Endothelial cell of hepatic sinusoid (primary cell): ENCODE results near the gene FAR1.
"Not testable (repeated sequence)": the region's sequence is repeated elsewhere in the genome, so short reads cannot be mapped to it uniquely, and the experiment has no call there.

Experiments
- in situ Hi-C: cut with HindIII; loops from 2 replicates; pipeline ENCODE4 v1.10.0; 2017; ENCODE audit warnings: low sequenced_read_pairs

The FAR1 gene

DNA sequence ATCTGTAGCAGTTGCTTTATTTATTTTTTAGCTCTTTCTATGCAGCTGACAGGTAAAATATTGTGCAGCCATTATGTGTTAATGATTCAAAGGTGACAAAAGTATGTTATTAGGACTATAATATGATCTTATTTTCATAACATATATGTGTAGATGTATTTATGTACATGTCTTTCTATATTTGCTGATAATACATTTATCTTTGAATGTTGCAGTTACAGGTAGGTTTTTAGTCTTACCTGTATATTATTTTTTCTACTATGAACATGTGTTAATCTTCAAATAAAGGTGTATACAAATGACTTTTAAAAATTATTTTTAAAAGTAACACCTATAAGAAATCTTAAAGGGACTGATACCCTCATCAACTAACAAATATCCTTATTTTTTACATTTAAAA, 33.6 kb downstream of the FAR1 start:
- in situ Hi-C loops = no loop called here

DNA sequence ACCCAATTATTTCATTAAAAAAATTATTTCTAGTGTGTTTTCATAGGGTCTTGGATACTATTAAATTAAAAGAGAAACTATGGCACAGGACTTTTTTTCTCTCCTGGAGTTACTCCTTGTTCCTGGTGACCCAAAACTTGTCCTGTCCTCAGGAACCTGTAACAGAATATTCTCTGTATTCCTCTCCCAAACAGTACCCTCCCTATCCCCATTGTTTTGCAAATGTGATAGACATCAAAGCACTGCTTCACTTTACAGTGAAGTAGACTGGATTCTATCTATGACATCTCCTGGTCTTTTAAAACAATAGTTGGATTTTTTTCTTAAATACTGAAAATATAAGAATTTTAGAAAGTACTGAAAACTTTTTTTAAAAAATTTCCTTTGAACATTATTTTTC, 37.2 kb downstream of the FAR1 start:
- in situ Hi-C loops = no loop called here

DNA sequence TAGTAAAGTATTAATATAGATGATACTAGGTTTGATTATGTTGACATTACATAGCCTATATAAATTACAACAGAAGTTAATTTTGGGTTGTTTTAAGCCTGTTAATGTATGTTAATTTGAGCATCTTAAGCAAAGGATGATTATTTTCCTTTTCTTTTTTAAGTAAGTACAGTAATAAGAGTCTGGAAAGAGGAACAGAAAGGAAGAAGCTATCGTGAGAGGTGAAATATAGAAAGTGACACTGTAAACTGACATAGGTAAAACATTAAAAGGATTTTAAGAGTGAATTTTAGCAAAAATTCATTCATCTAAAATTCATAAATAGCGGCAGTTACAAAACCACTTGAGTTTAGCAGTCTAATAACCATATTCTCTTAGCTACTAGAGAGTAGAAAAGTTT, 45.5 kb downstream of the FAR1 start:
- in situ Hi-C loops = loop anchor here (5.0 kb wide), 1 partner anchor 42 kb away; no protein-coding TSS in a partner anchor

DNA sequence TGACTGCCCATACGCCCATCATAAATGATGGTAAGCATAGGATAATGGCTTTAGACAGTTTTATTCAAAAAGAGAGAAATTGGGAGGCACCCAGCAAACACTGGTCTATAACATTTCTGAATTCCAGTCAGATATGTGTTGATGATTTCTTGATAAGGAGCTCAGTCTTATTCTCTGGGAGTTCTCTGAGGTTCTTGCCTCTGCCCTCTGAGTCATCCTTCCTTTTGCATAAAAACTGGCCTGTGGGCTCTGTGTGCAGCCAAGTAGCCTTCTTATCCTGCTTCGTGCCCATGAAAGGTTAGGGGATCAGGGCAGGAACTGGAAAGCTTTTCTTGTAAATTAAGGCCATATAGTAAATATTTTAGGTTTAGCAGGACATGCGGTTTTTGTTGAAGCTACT, 48.9 kb downstream of the FAR1 start:
- in situ Hi-C loops = no loop called here

DNA sequence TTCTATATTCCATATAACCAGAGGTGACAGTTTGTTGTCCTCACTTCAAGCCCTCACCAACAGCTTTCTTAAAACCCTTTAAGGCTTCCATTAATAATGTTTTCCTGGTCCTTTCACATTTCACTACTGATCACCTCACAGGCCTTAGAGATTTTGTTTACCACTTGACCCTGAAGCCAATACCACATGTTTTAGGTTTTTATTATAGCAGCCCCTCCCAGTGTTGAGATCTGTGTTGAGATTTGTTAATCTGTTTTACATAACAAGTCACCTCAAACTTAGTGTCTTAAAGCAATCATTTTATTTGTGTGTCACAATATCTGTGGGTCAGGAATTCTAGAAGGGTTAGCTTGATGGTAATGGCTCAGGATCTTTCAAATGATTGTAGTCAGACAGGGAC, 49.9 kb downstream of the FAR1 start:
- in situ Hi-C loops = no loop called here

DNA sequence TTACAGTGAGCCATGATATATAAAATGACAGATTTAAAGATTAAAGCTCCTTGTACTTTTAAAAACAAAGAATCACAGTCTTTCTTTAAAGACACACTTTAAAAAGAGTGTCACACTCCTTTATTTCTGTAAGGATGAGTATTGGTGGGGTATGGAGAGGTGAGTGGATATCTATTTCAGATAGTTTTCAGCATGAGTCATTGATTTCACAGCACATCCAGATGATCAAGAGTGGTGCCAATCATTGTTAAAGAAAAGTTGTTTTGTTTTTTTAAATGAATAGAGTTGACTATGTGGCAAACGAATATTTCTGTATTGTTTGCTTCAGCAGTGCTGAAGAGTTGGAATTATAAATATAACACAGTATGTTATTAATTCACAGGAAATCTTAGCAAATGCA, 52.5 kb downstream of the FAR1 start:
- in situ Hi-C loops = no loop called here

DNA sequence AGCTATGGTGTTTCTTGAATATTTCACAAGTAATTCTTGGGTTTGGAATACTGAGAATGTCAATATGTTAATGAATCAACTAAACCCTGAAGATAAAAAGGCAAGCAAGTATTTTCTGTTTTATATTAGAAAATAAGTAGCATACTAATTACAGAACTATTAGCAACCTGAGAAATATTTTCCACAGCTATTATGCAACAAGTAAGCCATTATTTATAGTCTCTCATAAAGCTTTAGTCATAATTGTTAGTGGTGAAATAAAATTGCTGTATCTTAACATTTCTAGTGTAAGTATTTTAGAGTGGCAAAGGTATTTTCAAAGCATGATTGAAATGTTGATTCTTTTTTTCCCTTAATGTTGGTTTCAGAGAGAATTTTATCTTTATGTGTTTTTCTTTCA, 53.3 kb downstream of the FAR1 start:
- in situ Hi-C loops = no loop called here

DNA sequence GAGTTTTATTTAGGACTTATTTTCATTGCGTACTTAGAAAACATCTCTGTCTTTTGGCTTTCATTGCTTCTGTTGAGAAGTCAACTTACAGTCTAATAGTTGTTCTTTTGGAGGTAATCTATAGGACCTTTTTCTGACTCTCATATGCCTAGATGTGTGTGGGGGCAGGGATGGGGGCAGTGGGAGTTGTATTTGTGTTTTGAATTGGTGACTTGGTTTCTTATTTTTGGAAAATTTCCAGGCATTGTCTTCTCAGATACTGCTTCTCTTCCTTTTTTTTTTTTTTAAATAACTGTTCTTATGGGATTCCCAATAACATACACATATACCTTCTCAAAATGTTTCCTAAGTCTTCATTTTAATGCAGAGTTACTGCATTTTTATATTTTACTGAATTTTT, 58.0 kb downstream of the FAR1 start:
- in situ Hi-C loops = no loop called here

DNA sequence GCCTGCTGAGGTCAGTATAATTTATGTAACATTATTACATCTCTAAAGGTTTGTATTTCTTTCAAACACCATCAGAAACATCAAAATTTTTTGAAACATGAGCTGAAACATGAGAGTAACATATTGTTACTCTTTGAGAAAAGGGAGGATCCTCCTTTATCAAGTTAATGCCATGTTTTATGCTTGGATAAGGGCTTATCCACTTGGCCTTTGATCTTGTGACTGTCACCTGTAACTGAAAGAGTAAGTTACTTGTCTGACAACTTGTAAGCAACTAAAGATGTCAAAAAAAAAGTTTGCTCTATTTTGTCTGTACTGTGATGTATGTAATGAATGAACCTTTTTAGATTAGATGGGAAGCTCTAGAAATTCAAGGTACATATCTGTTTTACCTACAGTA, 59.6 kb downstream of the FAR1 start:
- in situ Hi-C loops = no loop called here

DNA sequence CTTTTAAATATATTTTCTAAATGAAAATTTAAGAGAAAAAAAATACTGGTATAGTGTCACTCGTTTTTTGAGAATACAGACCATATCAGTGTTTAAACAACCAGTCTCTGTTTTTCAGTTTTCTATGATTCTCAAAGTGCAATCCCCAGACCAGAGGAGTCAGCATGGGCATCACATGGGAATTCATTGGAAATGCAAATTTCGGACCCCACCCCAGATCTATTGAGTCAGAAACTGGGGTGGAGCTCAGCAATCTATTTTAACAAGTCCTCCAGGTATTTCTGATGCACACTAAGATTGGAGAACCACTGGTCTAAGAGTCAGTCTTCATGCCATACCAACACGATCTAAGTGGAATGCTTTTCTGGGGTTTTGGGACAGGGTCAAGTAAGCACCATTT, 66.1 kb downstream of the FAR1 start:
- in situ Hi-C loops = no loop called here

DNA sequence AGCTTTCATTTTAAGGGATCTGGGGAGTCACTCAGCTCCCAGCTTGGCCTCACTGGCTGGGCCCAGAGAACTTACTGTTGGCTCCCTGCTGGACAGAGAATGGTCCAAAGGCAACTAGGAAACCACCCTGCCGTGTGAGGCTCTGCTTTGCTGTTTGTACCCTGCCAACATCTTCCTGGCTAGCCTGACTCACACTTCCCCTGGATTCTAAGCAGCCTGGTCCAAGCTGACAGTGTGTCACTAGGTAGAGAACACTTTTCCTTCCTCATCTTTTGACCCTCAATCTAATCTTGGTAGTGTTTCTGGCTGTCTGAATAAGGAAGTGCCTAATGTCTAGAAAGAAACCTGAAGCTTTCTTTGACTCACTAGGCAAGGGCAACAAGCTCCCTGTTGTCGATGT, 76.7 kb downstream of the FAR1 start:
- in situ Hi-C loops = no loop called here

DNA sequence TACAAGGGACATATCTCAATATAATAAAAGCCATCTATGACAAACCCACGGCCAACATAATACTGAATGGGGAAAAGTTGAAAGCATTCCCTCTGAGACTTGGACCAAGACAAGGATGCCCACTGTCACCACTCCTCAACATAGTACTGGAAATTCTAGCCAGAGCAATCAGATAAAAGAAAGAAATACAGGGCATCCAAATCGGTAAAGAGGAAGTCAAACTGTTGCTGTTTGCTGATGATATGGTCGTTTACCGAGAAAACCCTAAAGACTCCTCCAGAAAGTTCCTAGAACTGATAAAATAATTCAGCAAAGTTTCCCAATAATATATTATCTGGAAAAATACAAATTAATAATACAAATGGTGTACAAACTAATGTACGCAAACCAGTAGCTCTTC, 84.8 kb downstream of the FAR1 start:
- in situ Hi-C loops = not testable (repeated sequence)

DNA sequence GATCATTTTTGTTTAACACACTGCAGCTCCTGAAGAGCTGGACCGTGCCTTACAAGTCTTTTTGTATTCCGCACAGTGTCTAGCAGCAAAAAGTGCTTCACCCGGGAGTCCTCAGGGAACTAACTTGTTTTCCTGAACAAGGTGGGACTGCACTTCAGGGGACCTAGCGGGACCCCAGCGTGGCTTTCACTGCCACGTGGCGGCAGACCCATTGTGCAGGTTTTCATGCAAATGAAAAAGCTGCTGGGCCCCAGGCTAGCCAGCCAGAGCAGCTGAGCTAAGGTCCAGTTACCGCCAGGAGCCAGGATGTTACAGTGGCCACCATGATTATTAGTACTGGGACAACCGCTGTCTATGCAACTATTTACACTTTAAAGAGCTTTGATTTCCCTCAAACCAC, 90.6 kb downstream of the FAR1 start:
- in situ Hi-C loops = no loop called here

DNA sequence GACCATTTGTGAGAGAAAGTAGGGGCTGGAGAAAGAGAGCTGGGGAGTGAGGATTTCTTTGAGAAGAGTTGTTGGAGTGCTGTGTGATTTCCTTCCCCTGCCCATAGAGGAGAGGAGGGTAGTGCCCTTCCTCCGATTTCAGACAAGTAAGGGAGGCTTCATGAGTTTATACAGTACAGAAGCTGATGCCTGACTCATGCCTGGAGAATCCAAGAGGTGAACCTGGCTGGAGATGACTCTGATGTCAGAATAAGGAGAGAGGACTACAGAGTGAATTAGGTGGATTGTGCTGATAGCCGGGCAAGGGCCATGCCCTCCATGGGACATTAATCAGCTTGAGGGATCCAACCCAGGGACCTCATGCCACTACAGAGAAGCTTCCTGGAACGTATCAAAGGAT, 91.6 kb downstream of the FAR1 start:
- in situ Hi-C loops = no loop called here

DNA sequence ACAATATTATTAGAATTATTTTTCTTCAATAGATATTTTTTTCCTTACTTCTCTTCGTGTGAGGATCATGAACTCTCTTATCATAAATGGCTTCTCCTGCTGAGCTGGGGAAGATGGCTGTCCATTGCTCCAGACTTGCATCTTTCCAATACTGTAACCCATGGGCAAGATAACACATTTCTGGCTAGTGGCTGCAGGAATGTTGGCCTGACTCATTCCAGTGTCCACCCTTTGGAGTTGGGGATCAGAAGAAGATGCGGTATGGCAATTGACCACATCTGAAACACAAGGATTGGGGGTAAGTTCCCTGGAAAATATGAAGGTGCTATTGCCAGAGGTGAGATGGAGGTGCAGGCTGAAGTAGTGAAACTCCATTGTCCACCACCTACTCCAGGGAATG, 92.8 kb downstream of the FAR1 start:
- in situ Hi-C loops = no loop called here

DNA sequence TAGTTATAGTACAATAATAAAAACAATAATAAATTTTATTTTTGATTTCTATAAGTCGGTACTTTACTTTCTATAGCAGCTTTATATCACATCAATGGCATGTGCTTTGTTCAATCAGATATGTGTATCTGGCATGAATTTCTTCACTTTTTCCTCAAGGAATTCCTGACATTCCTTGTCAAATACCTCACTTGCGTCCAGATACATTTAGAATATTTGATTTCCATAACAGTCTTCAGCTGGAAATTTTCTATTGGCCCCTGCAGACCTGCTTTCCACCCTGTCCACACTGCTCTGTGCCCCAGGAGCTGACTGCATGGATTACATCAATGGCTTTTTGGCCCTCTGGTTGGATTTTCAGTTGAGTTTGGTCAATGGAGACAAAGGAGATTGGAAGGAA, 93.2 kb downstream of the FAR1 start:
- in situ Hi-C loops = no loop called here

DNA sequence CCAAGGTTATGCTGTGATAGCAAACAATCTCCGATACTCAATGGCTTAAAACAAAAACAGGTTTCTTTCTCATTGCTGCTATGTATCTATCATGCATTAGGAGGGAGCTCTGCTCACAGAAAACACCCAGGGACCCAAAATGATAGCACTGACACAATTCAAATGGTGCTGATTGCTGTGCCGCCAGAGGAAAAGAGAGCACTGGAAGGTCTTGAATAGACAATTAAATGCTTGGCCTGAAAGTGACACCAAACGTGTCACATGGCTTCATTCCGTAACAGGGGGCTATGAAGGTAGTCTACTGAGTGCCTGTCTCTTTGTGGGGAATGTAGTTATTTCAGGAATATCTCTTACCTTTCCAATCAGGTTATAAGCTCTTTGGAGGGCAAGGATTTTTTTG, 94.2 kb downstream of the FAR1 start:
- in situ Hi-C loops = no loop called here

DNA sequence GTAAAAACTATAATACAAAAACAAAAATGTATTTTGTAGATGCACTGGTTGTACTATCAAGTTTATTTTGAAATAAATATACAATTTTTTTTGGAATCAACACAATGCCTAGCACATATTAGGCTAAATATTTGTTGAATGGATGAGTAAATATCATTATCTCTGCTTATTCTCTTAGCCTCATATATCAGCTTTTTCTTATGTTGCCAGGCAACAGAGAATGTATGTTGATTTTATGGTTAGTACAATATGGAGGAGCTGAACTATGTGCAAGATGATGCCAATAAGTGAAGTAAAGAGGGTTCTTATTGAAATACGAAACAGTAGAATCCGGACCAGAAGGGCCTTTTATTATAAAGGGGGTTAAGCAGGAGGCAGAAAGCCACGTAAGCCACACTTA, 94.9 kb downstream of the FAR1 start:
- in situ Hi-C loops = no loop called here

DNA sequence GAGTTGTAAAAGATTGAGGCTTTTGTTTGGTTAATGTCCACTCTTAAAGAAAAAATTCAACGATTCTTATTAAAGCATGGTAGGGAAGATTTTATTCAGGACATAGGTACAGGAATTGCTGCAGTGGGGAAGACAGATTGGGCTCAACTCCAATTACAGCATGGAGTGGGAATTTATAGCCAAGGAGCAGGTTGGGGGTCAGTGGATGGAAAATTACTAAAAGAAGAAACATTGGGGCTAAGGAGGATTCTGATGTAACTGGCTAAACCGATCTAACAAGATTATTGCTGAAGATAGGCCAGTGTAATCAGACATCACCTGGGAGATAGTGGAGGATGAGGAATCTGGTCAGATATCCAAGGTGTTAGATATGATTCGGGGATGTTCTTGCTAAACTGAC, 97.4 kb downstream of the FAR1 start:
- in situ Hi-C loops = no loop called here

DNA sequence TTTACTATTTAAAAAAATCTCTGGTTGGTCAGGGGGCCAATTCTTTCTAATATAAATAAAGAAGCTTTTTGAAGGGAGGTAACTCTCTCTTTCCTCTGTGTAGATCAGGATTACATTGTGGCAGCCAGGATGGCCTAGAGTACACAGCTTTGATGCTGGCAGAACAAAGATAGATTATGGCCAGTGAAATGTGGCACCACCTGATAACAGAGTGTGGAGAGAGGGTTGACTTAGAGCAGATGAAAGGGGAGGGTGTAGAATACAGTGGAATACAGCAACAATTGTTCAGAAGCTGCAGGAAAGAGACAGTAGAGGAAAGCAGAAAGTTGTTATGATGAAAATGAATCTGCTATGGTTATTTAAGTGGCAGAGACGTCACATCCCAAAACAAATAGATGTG, 99.0 kb downstream of the FAR1 start:
- in situ Hi-C loops = no loop called here

DNA sequence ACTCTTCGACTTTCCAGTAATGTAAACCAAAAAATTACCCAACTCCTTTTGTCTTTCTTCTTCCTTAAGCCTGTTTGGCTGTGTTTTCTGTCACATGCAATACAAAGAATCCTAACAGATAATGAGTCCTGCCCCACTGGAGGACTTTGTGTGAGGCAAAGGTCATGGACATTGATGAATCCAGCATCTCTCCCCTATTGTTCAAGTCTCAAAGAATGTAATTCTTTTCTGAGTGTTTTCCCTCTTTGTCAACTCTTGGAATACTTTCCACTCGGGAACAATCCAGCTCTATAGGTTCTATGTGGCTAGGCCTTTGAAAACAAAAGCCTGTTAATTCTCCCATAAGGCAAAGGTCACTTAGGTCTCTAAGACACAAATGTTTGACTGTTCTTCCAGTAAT, 100.7 kb downstream of the FAR1 start:
- in situ Hi-C loops = no loop called here

DNA sequence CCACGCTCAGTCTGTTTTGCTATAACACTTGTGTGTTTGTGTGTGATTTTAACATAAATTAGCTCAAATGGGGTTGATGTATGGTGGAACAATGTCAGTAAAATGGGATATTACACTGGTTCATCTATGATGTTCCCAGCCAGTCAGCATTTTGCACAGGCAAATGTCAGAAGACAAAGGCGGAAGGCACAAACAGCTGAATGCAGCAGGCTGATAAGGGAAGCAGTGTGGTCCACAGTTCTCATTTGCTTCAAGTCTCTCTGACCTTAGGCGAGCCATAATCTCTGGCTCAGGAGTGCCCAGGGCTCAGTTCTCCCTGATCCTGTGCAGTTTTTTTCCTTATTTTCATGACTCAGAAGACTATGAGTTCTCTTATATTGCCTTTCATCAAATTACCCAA, 102.7 kb downstream of the FAR1 start:
- in situ Hi-C loops = no loop called here

DNA sequence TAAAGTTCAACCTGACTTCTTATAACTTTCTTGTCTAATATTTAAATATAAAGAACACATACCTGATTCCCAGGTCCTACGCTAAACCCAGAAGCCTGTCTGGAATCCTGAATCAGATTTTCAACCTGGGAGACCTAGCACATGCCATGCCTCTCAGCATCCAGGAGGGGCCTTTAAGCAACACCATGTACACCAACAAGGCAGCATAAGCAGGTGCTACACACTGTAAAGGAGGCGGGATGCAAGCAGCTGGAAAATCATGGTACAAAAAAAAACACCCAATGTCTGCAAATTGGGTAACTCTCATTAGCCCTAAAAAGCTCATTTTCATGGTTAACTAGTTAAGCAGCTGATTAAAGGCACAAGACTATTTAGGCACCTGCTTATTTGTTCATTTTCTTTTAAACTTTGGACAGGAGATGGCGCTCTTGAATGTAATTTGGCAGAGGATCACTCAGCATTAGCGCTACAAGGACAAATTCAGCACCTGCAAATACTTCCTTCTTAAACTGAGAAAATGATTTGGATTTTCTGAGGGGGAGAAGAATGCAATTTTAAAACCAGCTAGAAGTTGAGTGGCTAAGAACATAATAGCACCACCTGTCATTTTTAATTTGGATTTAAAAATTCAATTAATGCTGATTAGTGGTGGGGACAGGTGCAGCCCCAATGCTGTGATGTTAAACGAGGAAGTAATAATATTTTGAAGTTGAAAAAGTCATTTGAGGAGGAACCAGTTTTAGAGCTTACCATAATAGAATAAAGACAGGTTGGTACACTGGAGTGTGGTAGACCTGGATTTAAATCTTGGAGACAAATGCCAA, 104.0 kb downstream of the FAR1 start:
- in situ Hi-C loops = no loop called here
